C4-2B (cell line): Measurements from ENCODE around the gene SORCS2.

Experiments
- H3K27ac ChIP-seq: fragments of 450-650 bp; 2 replicates; pipeline ENCODE4 v1.5.1; 2017
- ZFX ChIP-seq: fragments of 450-650 bp; IDR thresholded peaks from 2 replicates; pipeline ENCODE4 v1.6.1; 2017
- TF ChIP-seq, protein P1 (sequence below): fragments of 450-650 bp; conservative IDR thresholded peaks from 2 replicates; pipeline ENCODE4 v1.5.1; 2017; ENCODE audit warnings: mild to moderate bottlenecking

The SORCS2 gene

GRCh38 chr4:7222521-7222920, 30.2 kb downstream of the SORCS2 start:
- TF ChIP-seq, protein P1, sequence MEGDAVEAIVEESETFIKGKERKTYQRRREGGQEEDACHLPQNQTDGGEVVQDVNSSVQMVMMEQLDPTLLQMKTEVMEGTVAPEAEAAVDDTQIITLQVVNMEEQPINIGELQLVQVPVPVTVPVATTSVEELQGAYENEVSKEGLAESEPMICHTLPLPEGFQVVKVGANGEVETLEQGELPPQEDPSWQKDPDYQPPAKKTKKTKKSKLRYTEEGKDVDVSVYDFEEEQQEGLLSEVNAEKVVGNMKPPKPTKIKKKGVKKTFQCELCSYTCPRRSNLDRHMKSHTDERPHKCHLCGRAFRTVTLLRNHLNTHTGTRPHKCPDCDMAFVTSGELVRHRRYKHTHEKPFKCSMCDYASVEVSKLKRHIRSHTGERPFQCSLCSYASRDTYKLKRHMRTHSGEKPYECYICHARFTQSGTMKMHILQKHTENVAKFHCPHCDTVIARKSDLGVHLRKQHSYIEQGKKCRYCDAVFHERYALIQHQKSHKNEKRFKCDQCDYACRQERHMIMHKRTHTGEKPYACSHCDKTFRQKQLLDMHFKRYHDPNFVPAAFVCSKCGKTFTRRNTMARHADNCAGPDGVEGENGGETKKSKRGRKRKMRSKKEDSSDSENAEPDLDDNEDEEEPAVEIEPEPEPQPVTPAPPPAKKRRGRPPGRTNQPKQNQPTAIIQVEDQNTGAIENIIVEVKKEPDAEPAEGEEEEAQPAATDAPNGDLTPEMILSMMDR = no peak
- no peak for TF ChIP-seq ZFX
- H3K27ac ChIP-seq = no peak overlapping the region

GRCh38 chr4:7223541-7223940, 31.2 kb downstream of the SORCS2 start:
- H3K27ac ChIP-seq = no peak overlapping the region
- TF ChIP-seq, protein P1 = no peak
- no peak for TF ChIP-seq ZFX

- TF ChIP-seq ZFX = no peak
- TF ChIP-seq, protein P1 = no peak
- no peak overlapping the region for H3K27ac ChIP-seq
These were observed 31.7 kb downstream of the SORCS2 start for GRCh38 chr4:7224001-7224400.

- no peak overlapping the region for H3K27ac ChIP-seq
- TF ChIP-seq ZFX = no peak
- TF ChIP-seq, protein P1 = no peak
These were observed 32.7 kb downstream of the SORCS2 start for GRCh38 chr4:7224878-7225533.

- no peak overlapping the region for H3K27ac ChIP-seq
- no peak for TF ChIP-seq ZFX
- TF ChIP-seq, protein P1 = no peak
These were observed 34.1 kb downstream of the SORCS2 start for GRCh38 chr4:7226439-7226838.

- TF ChIP-seq ZFX = no peak
- TF ChIP-seq, protein P1 = no peak
- no peak overlapping the region for H3K27ac ChIP-seq
These were observed 34.7 kb downstream of the SORCS2 start for GRCh38 chr4:7227008-7227407.

DNA sequence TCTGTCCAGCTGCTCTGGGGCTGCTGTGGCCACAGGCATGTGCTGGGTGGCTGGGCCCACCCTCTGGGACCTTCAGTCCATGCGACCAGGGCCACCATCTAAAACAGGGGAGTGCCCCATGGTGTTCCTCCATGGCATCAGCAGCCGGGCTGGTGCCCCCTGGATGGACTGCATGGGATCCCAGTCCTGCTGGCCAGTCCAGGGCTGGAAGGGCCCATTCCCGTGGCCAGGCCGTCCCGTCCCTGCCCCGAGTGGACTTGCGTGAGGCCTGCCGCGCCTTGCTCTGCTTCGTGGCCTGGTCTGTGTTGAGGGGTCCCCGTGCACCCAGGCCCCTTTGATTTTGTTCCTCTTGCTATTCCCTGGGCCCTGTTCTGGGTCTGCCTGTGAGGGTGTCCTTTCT, 36.4 kb downstream of the SORCS2 start:
- TF ChIP-seq, protein P1 = no peak
- no peak for TF ChIP-seq ZFX
- H3K27ac ChIP-seq = no peak overlapping the region
